Liver (tissue), 3 donors: Measurements from ENCODE around the gene RFC4.

Experiments used
- EGR1 ChIP-seq, 2 donors: IDR thresholded peaks; 2 replicates each; pipeline ENCODE4 v1.6.1; 2016 to 2018; ENCODE audit warnings: antibody characterized with exemption in 2 of 2, low read depth in 2 of 2
- FOXA1 ChIP-seq: IDR thresholded peaks from 2 replicates; pipeline ENCODE4 v1.6.1; 2016; ENCODE audit warnings: antibody characterized with exemption
- GABPA ChIP-seq, 2 donors: IDR thresholded peaks in 1 of 2; conservative IDR thresholded peaks in 1 of 2; 2 replicates each; pipeline ENCODE4 v1.6.1; 2016; ENCODE audit warnings: antibody characterized with exemption in 2 of 2, mild to moderate bottlenecking in 1 of 2, moderate library complexity in 1 of 2
- JUND ChIP-seq, 2 donors: IDR thresholded peaks; 2 replicates each; pipeline ENCODE4 v1.6.1; 2016; ENCODE audit warnings: antibody characterized with exemption in 2 of 2
- RXRA ChIP-seq, 2 donors: IDR thresholded peaks; 2 replicates each; pipeline ENCODE4 v1.6.1; 2017 to 2018; ENCODE audit warnings: antibody characterized with exemption in 2 of 2, mild to moderate bottlenecking in 1 of 2
- TAF1 ChIP-seq: conservative IDR thresholded peaks from 2 replicates; pipeline ENCODE4 v1.6.1; 2016; ENCODE audit warnings: antibody characterized with exemption, mild to moderate bottlenecking
- YY1 ChIP-seq: IDR thresholded peaks from 2 replicates; pipeline ENCODE4 v1.6.1; 2016; ENCODE audit warnings: antibody characterized with exemption, mild to moderate bottlenecking
- TF ChIP-seq, protein P1 (sequence below): fragments of 150-350 bp; IDR thresholded peaks from 2 replicates; pipeline ENCODE4 v1.5.1; 2017; ENCODE audit warnings: improper control_type of control experiment, low read depth, low read length; ENCODE audit not compliant: missing input control
- TF ChIP-seq, protein P2 (sequence below): IDR thresholded peaks from 2 replicates; pipeline ENCODE4 v1.6.1; 2016; ENCODE audit warnings: antibody characterized with exemption
- TF ChIP-seq, protein P3 (sequence below): IDR thresholded peaks from 2 replicates; pipeline ENCODE4 v1.6.1; 2016; ENCODE audit warnings: antibody characterized with exemption
- TF ChIP-seq, protein P4 (sequence below): IDR thresholded peaks from 2 replicates; pipeline ENCODE4 v1.6.1; 2016; ENCODE audit warnings: antibody characterized with exemption, mild to moderate bottlenecking
- donor health status: healthy.
- donor health status: healthy.

DNA sequence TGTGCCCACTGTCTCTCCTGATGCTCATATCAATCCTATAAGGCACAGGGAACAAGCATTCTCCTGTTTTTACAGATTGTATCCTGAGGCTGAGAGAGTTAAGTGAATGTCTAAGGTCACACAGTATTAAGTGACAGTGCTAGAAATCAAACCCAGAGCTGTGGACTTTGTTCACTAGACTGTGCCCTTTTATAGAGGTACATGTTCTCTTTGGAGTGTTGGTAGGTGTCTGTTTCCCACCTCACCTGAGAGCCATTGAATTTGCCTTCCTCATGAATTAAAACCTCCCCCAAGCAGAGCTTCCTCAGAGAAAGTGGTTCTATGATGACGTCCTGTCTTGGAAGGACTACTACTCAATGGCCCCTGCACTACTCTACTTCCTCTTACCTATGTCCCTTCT, 48.7 kb upstream of the RFC4 start:
- TF ChIP-seq, protein P1, sequence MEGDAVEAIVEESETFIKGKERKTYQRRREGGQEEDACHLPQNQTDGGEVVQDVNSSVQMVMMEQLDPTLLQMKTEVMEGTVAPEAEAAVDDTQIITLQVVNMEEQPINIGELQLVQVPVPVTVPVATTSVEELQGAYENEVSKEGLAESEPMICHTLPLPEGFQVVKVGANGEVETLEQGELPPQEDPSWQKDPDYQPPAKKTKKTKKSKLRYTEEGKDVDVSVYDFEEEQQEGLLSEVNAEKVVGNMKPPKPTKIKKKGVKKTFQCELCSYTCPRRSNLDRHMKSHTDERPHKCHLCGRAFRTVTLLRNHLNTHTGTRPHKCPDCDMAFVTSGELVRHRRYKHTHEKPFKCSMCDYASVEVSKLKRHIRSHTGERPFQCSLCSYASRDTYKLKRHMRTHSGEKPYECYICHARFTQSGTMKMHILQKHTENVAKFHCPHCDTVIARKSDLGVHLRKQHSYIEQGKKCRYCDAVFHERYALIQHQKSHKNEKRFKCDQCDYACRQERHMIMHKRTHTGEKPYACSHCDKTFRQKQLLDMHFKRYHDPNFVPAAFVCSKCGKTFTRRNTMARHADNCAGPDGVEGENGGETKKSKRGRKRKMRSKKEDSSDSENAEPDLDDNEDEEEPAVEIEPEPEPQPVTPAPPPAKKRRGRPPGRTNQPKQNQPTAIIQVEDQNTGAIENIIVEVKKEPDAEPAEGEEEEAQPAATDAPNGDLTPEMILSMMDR: no peak
- TF ChIP-seq, protein P2, sequence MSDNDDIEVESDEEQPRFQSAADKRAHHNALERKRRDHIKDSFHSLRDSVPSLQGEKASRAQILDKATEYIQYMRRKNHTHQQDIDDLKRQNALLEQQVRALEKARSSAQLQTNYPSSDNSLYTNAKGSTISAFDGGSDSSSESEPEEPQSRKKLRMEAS: no peak
- TF ChIP-seq JUND (IDR thresholded peaks at IDR 0.05): no peak
- TF ChIP-seq EGR1 (IDR thresholded peaks at IDR 0.05; ENCODE audit: low read depth in 2 of 2): no peak
- TF ChIP-seq, protein P3, sequence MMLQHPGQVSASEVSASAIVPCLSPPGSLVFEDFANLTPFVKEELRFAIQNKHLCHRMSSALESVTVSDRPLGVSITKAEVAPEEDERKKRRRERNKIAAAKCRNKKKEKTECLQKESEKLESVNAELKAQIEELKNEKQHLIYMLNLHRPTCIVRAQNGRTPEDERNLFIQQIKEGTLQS: no peak
- TF ChIP-seq RXRA (IDR thresholded peaks at IDR 0.05): no peak
- no peak for TF ChIP-seq TAF1
- TF ChIP-seq, protein P4, sequence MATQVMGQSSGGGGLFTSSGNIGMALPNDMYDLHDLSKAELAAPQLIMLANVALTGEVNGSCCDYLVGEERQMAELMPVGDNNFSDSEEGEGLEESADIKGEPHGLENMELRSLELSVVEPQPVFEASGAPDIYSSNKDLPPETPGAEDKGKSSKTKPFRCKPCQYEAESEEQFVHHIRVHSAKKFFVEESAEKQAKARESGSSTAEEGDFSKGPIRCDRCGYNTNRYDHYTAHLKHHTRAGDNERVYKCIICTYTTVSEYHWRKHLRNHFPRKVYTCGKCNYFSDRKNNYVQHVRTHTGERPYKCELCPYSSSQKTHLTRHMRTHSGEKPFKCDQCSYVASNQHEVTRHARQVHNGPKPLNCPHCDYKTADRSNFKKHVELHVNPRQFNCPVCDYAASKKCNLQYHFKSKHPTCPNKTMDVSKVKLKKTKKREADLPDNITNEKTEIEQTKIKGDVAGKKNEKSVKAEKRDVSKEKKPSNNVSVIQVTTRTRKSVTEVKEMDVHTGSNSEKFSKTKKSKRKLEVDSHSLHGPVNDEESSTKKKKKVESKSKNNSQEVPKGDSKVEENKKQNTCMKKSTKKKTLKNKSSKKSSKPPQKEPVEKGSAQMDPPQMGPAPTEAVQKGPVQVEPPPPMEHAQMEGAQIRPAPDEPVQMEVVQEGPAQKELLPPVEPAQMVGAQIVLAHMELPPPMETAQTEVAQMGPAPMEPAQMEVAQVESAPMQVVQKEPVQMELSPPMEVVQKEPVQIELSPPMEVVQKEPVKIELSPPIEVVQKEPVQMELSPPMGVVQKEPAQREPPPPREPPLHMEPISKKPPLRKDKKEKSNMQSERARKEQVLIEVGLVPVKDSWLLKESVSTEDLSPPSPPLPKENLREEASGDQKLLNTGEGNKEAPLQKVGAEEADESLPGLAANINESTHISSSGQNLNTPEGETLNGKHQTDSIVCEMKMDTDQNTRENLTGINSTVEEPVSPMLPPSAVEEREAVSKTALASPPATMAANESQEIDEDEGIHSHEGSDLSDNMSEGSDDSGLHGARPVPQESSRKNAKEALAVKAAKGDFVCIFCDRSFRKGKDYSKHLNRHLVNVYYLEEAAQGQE: no peak
- TF ChIP-seq GABPA (IDR thresholded peaks at IDR 0.05 in 1 of 2, conservative IDR thresholded peaks at IDR 0.05 in 1 of 2): no peak
- no peak for TF ChIP-seq FOXA1
- no peak for TF ChIP-seq YY1
